HG03460 (cell line): ENCODE results near the gene CHSY1.
"Not testable (repeated sequence)": the region's sequence is repeated elsewhere in the genome, so short reads cannot be mapped to it uniquely, and the experiment has no call there.

Source experiments
- ATAC-seq: cut with Tn5 transposase; IDR thresholded peaks from one replicate; pipeline ENCODE4 v1.9.1; 2021; ENCODE audit not compliant: unreplicated experiment

Gene CHSY1

DNA sequence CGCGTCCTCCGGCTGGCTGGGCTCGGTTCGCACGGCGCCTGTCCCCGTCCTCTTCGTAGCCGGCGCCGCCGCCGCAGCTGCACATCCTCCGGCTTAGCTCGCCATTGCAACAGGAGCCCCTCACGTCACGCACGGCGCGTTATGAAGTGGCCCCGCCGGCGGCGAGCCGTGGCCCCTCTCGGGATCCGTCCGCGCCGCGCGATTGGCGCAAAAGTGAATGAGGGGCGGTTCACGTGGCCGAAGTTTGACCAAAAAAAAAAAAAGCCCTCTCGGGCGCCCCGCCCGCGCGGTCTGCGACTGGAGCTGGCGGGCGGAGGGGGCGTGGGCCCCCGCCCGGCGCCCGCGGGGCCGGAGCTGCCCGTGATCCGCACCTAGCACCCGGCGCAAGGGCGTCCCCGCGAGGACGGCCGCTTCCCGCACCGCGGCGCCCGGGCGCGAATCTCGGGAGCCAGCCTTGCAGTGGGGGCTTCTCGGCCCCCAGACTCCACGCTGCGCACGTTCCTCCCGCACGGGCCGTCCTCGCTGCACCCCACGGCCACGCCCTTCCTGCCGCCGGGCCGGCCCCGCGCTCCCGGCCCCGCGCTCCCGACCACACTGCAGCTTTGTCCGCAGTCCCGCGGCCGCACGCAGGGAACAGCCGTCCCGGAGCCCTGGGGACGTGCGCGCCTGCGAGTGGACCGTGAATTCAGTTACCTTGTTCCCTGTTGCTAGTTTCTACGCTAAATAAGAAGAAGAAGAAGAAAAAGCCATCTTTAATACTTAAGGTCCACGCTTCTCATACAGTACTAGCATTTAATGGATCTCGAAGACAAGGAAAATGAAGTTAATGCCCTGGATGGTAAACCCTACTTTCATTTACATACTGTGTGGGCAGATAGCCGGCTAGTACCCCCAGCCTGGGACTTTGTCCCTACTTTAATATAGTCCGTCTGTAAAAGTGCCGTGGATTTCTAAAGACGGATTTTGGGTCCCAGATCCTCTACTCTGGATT is at the start of gene CHSY1:
CHSY1 (minus strand) TSS at position 219 of the 991 bp plus-strand sequence. CDS start 592 bp downstream, outside the sequence.
- peak; percentile 64 for ATAC-seq

DNA sequence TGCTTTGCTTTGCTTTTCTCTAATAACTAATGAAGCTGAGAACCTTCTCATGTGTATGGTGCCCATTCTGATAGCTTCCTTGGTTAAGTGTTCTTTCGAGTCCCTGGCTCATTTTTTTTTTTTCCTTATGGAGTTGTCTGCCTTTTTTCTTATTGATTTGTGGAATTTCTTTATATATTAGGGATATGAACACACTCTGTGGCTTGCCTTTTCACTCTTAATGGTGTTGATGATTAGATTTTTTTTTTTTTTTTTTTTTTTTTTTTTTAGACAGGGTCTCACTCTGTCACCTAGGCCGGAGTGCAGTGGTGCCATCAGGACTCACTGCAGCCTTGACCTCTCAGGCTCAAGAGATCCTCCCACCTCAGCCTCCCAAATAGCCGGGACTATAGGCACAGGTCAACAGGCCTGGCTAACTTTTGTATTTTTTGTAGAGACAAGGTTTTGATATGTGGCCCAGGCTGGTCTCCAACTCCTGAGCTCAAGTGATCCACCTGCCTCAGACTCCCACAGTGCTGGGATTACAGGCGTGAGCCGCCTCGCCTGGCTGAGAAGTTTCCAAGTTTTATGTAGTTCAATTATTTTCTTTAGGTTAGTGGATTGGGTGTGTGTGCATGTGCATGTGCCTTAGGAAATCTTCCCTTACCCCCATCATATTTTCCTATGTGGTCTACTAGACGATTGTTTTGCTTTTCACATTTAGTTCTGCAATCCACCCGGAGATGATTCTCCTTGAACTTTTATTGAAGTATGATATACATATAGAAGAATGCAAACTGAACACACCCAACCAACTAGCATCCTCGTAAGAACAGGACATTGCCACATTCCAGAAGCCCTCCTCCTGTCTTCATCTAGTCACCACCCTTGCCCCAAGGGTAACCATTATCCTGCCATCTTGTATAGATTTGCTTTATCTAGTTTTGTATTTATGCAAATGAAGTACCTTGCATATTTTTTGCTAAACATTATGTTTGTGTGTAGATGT is 44.9 kb upstream of the CHSY1 start:
- no peak for ATAC-seq

DNA sequence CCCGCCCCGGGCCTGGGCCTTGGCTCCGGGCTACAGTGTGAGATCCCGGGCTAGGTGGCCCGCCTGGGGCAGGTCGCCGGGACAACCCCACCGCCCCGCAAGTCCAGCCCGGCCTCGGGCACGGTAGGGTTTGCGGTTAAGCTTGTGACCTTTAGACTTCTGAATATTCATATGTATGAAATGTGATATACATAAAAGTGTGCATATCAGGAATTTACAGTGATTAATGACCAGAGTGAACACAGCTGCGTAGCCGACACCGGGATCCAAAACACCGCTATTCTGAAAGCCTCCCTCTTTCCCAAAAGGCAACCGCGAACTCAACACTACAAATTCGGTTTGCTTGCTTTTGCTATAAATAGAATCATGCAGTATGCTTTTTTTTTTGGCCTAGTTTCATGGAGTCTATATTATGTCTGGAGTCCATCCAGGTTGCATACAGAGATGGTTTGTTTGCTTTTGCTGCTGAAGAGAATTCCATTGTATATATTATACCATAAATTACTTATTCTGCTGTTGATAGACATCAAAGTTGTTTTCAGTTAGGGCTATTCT is 43.8 kb upstream of the CHSY1 start:
- ATAC-seq: no peak

DNA sequence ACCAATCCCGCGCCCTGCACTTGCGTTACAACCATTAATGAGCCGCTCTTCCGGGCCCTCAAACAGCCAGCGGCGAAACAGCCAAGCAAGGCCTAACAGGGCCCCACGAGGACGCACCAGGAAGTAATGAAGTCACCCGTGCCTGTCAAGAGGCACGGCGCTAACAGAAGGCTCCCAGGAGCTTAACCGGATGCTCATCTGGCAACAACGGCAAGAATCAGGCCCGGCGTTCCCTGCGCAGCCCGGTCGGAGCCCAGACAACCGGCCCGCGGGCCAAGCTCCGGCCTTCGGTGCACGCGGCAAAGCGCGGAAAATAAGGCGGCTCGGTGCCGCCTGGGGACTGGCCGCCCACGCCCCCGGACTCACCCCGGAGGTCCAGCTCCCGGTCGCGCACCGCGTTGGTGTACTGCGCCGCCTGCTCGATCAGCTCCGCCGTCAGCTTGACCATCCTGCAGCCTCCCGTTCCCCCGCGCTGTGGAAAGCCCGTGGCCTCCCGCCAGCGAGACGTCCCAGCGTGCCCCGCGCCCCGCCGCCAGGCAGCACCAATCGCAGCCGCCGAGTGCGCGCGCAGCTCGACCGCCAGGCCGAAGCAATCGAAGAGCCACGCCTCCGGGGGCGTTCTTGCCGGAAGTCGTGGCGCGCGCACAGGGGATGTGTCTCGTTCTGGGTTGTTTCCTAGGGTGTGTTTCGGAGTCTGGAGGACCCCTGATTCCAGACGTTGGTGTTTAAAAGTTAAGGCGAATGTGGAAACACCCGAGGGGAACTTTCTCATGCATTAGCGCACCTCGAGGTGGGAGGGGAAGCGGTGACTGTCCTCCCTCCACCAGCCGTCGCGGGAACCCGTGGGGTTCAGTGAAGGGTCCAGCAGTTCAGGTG is 43.1 kb upstream of the CHSY1 start, which contains the start of gene SNRPA1:
SNRPA1 (minus strand) TSS at position 518 of the 876 bp plus-strand sequence; CDS start at position 448, 70 bp downstream.
- peak; percentile 74 for ATAC-seq

- ATAC-seq: no peak
Measured at GRCh38 chr15:101293122-101293521, 41.3 kb upstream of the CHSY1 start.

GRCh38 chr15:101288905-101289513 is 37.2 kb upstream of the CHSY1 start:
- ATAC-seq: no peak

- not testable (repeated sequence) for ATAC-seq
Measured at GRCh38 chr15:101287342-101287741, 35.5 kb upstream of the CHSY1 start.

DNA sequence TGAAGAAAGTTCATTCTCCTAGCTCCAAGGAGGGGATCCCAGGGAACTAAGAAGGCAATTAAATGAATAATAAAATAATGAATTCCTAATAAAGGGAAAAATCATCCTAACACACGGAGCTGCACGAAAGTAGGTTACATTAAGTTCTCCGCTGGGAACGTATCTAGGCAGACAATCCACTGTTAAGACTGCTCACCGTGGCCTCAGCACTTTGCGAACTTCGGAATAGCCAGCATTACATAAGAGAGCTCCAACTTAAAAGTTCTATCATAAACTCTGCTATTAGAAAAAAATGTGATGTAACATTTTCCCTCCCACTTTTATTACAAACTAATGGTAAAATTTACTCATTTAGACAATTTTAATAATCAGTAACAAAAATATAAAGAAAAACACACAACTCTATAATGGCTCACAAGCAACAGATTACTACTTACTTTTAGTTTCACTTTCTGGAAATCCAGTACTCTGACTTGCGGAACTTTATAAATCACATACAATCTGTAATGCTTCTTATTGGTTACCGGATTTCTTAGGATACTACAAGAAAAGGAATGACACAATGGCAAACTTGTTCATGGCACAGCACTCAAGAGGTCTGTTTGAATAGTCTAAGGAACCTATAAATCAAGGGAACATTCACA is 34.7 kb upstream of the CHSY1 start:
- ATAC-seq: no peak

GRCh38 chr15:101283931-101284330 is 32.1 kb upstream of the CHSY1 start:
- ATAC-seq: no peak

GRCh38 chr15:101280007-101280406 is 28.2 kb upstream of the CHSY1 start:
- ATAC-seq: no peak

DNA sequence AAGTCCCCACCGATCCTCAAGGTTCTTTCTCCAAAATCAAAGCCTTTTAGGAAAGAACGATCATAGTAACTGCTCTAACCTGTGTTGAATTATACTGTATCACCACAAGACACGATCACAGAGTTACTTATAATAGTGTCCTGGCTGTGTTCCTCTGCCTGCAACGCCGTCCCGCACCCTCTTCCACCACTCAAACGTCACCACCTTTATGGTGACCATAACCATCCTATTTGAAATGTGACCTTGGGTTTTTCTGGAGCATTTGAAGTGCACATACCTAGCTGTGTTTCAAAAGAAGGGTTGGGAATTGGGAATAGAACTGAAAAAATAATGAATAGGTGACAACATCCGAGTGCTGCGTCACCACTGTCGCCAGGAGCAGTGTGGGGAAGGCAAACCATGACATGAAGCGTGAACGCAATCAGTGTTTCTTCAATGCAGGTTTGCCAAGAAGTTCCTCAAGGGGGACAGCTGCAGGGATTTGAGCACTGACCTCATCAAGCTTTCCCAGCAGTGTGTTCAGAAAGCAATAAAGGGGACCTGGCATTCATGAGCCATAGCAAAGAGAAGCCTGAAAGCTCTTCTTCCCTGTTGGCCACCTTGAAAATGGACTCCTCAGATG is 26.2 kb upstream of the CHSY1 start:
- no peak for ATAC-seq

DNA sequence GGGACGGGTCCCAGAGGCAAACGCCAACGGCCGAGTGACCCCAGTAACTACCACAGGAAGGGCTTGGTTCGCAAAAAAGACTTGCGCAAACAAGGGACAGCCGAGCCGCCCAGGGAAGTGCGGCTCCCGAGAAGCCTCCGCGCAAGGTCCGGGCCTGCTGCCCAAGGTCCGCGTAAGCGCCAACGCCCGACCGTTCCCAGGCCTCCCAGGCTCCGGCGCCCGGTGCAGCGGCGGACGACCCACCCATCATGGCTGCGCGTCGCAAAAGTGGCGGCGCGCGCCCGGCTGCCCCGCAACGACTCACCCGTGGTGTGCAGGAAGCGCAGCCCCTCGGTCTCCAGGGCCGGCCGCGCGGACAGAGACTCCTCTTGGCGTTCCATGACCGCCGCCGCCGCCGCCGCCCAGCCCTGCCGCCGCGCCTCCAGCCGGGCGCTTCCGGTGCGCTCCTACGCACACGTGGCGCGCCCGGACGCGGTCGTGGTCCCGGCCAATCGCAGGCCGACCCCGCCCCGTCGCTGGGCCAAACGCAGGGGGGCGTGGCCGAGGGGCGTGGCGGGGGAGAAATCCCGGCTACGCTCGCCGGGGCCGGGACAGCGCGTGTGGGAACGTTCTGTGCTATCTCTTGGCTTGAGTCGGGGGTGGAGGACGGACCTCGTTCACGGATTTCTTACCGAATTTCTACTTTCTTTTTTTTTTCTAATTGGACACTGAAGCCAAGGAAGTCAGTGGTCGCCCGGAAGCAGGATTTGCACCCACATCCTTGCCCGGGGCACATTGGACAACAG is 25.4 kb upstream of the CHSY1 start, which contains the start of gene SELENOS:
SELENOS (minus strand) TSS at position 448 of the 785 bp plus-strand sequence; CDS start at position 380, 68 bp downstream.
- peak; percentile 91 for ATAC-seq

GRCh38 chr15:101276501-101277037 is 24.7 kb upstream of the CHSY1 start:
- peak; percentile 42 for ATAC-seq

GRCh38 chr15:101275018-101275417 is 23.2 kb upstream of the CHSY1 start:
- peak; percentile 38 for ATAC-seq

DNA sequence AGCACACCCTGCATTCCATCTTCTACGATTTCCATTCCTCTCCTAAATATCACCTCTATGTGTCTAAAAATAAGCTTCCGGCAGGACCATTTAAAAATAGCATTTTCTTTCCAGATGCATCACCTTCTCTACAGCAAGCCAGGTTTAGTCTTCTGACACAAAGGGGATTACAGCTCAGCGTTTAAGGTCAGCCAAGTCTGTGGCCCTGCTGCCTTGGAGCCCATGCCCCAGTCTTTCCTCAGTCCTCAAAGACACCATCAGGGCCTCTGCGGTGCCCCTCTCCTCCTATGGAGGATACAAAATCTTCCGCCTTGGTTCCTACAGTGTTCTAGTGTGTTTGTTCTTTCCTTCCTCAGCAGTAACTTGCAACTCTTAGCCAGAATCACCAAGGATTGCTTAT is 21.7 kb upstream of the CHSY1 start:
- no peak for ATAC-seq

- no peak for ATAC-seq
Measured at GRCh38 chr15:101272584-101272983, 20.7 kb upstream of the CHSY1 start.

GRCh38 chr15:101269479-101270223 is 17.8 kb upstream of the CHSY1 start:
- no peak for ATAC-seq
